Islet of Langerhans (tissue), 1 donor: Measurements from ENCODE around the gene RHOC.

ENCODE experiments used
- FAIRE-seq: peaks from one replicate; lab custom pipeline; 2011; peaks lifted over from hg19 to GRCh38; lab: Jason Lieb, UNC

RHOC gene

GRCh38 chr1:112717263-112717873 lies 10.4 kb upstream of the RHOC start:
- FAIRE-seq: no peak

GRCh38 chr1:112716133-112716720 lies 9.3 kb upstream of the RHOC start:
- no peak for FAIRE-seq

GRCh38 chr1:112715264-112716053 lies 8.5 kb upstream of the RHOC start, which contains the start of gene PPM1J:
PPM1J (minus strand) TSS chr1:112715332; CDS start chr1:112715301, 31 bp downstream.
- FAIRE-seq: no peak

GRCh38 chr1:112714313-112715263 lies 7.7 kb upstream of the RHOC start:
- no peak for FAIRE-seq

- FAIRE-seq: no peak
Measured at GRCh38 chr1:112713466-112714312, 6.8 kb upstream of the RHOC start.

GRCh38 chr1:112712701-112713128 lies 5.8 kb upstream of the RHOC start:
- FAIRE-seq: no peak

GRCh38 chr1:112712191-112712590 lies 5.3 kb upstream of the RHOC start:
- no peak for FAIRE-seq

GRCh38 chr1:112711670-112712069 lies 4.7 kb upstream of the RHOC start:
- no peak for FAIRE-seq

GRCh38 chr1:112711041-112711440 lies 4.1 kb upstream of the RHOC start:
- FAIRE-seq: no peak

GRCh38 chr1:112710586-112710985 lies 3.7 kb upstream of the RHOC start:
- no peak for FAIRE-seq

- FAIRE-seq: no peak
Measured at GRCh38 chr1:112710159-112710558, 3.2 kb upstream of the RHOC start.

GRCh38 chr1:112708489-112708888 lies 1.6 kb upstream of the RHOC start:
- FAIRE-seq: no peak

- no peak for FAIRE-seq
Measured at GRCh38 chr1:112708002-112708448, 1.1 kb upstream of the RHOC start.

- no peak for FAIRE-seq
Measured at GRCh38 chr1:112707221-112708001, 484 bp upstream of the RHOC start.

GRCh38 chr1:112704934-112705627 lies 1.8 kb downstream of the RHOC start:
- FAIRE-seq: no peak

- FAIRE-seq: no peak
Measured at GRCh38 chr1:112704391-112704933, 2.5 kb downstream of the RHOC start.

- FAIRE-seq: no peak
Measured at GRCh38 chr1:112703706-112704105, 3.2 kb downstream of the RHOC start.

GRCh38 chr1:112702420-112703261 lies 4.3 kb downstream of the RHOC start:
- no peak for FAIRE-seq

GRCh38 chr1:112702067-112702395 lies 4.9 kb downstream of the RHOC start:
- FAIRE-seq: no peak
